K562 (cell line): Measurements from ENCODE around the gene WEE1. TPM values are rescaled to one million over a fixed set of nuclear protein-coding genes. Genes with fewer than 3 reads are reported as not detected.

ENCODE experiments used
- BCOR ChIP-seq: fragments of 450-650 bp; IDR thresholded peaks from 2 replicates; pipeline ENCODE4 v1.6.1; 2016
- DACH1 ChIP-seq: fragments of 450-650 bp; IDR thresholded peaks from 2 replicates; pipeline ENCODE4 v1.6.1; 2018; ENCODE audit not compliant: partially characterized antibody
- FOXK2 ChIP-seq, 2 experiments: fragments of 450-650 bp; IDR thresholded peaks in 1 of 2; conservative IDR thresholded peaks in 1 of 2; 2 replicates each; pipeline ENCODE4 v1.6.1; 2016; ENCODE audit warnings: low read depth in 2 of 2, mild to moderate bottlenecking in 1 of 2
- POLR2A ChIP-seq: fragments of 450-650 bp; conservative IDR thresholded peaks from 2 replicates; pipeline ENCODE4 v1.6.1; 2016
- SMARCE1 ChIP-seq: fragments of 450-650 bp; IDR thresholded peaks from 2 replicates; pipeline ENCODE4 v1.7.1; 2016; ENCODE audit warnings: mild to moderate bottlenecking
- SRSF3 ChIP-seq: fragments of 200-400 bp; formaldehyde crosslinking; IDR thresholded peaks from 2 replicates; pipeline ENCODE4 v1.6.1; 2016; ENCODE audit warnings: mild to moderate bottlenecking, low read length, moderate library complexity; ENCODE audit not compliant: insufficient read depth
- TAF15 ChIP-seq: fragments of 200-400 bp; formaldehyde crosslinking; IDR thresholded peaks from 2 replicates; pipeline ENCODE4 v1.6.1; 2017; ENCODE audit warnings: mild to moderate bottlenecking, low read depth, low read length, moderate library complexity
- ZFPM2 ChIP-seq: fragments of 250-450 bp; sonication (Bioruptor Pico); IDR thresholded peaks from 2 replicates; pipeline ENCODE4 v1.5.1; 2022; ENCODE audit warnings: mild to moderate bottlenecking
- polyA plus RNA-seq, 8 experiments: library from polyadenylated mRNA; depleted of rRNA in 4 of 8; stranded (reverse) in 5 of 8; unstranded in 3 of 8; fragments of >200 nt; fragmentation: Nextera tagmentation in 2 of 8; fragmentation: Illumina TruSeq in 1 of 8; extraction: Ambion mirVana in 2 of 8; extraction: Trizol in 1 of 8; gene quantifications; 2 replicates each; pipeline versions ENCODE4 v1.2.1 to v1.2.3, GENCODE V29; 2011 to 2014; ENCODE audit warnings: inconsistent platforms in 1 of 8, missing spikeins in 1 of 8
- total RNA-seq, 7 experiments: library from RNA; depleted of rRNA in 6 of 7; stranded (reverse); fragments of >200 nt in 6 of 7; fragmentation: Illumina TruSeq in 2 of 7; extraction: Trizol in 2 of 7; gene quantifications; 2 replicates each; pipeline versions ENCODE4 v1.2.1 to v1.2.3, GENCODE V29; 2011 to 2021; ENCODE audit warnings: low replicate concordance in 1 of 7
- TF ChIP-seq, protein P1 (sequence below): fragments of 450-650 bp; IDR thresholded peaks from 2 replicates; pipeline ENCODE4 v1.6.1; 2017; ENCODE audit warnings: antibody characterized with exemption, mild to moderate bottlenecking
- TF ChIP-seq, protein P2 (sequence below): fragments of 450-650 bp; IDR thresholded peaks from 2 replicates; pipeline ENCODE4 v1.6.1; 2016; ENCODE audit warnings: mild to moderate bottlenecking, moderate library complexity
- TF ChIP-seq, protein P3 (sequence below): fragments of 200-800 bp; sonication (Bioruptor generic); IDR thresholded peaks from 2 replicates; pipeline ENCODE4 v1.6.1; 2017; ENCODE audit warnings: missing genetic modification characterization, missing compliant biosample characterization

The WEE1 gene
- total and polyA plus RNA-seq, 9 of the 15 experiments (the other 6 are each of a cell fraction or from before 2014, with no cell fraction given), result 21.9 to 99.0 (median 67.4) TPM

DNA sequence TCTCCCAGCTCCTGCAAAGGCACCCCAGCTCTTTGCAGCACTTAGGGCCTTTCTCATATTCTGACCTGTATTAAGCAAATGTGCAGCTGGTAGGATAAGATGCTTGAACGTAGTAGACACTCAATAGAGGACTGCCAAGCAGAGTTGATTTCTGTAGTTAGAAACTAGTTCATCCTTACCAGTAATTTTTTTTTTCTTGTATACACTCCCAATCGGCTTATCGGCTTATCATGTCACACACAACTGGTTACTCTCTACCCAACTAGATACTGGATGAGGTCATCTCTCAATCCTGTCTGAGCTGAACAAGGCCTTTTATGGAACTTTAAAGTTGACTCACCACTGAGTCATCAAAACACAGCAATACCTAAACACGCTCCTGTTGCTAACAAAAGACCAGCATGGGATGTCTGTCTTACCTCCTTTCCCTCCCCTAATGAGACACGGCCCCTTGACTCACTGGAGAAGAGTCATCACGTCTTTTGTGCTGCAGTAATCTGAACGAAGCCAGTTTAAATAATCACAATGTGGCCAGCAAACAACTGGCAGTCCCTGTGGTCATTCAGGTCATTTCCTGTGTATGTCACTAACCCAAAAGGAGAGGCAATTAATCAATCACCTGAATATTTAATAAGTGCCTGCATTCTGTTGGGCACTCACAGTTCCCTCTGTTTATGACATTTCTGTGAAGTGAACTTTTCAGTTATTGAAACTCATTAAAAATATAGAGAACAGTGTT lies 7.5 kb upstream of the WEE1 start (continued):
- TF ChIP-seq, protein P1, sequence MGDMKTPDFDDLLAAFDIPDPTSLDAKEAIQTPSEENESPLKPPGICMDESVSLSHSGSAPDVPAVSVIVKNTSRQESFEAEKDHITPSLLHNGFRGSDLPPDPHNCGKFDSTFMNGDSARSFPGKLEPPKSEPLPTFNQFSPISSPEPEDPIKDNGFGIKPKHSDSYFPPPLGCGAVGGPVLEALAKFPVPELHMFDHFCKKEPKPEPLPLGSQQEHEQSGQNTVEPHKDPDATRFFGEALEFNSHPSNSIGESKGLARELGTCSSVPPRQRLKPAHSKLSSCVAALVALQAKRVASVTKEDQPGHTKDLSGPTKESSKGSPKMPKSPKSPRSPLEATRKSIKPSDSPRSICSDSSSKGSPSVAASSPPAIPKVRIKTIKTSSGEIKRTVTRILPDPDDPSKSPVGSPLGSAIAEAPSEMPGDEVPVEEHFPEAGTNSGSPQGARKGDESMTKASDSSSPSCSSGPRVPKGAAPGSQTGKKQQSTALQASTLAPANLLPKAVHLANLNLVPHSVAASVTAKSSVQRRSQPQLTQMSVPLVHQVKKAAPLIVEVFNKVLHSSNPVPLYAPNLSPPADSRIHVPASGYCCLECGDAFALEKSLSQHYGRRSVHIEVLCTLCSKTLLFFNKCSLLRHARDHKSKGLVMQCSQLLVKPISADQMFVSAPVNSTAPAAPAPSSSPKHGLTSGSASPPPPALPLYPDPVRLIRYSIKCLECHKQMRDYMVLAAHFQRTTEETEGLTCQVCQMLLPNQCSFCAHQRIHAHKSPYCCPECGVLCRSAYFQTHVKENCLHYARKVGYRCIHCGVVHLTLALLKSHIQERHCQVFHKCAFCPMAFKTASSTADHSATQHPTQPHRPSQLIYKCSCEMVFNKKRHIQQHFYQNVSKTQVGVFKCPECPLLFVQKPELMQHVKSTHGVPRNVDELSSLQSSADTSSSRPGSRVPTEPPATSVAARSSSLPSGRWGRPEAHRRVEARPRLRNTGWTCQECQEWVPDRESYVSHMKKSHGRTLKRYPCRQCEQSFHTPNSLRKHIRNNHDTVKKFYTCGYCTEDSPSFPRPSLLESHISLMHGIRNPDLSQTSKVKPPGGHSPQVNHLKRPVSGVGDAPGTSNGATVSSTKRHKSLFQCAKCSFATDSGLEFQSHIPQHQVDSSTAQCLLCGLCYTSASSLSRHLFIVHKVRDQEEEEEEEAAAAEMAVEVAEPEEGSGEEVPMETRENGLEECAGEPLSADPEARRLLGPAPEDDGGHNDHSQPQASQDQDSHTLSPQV, result peak; percentile 56
- TF ChIP-seq BCOR, result no peak
- TF ChIP-seq, protein P2, sequence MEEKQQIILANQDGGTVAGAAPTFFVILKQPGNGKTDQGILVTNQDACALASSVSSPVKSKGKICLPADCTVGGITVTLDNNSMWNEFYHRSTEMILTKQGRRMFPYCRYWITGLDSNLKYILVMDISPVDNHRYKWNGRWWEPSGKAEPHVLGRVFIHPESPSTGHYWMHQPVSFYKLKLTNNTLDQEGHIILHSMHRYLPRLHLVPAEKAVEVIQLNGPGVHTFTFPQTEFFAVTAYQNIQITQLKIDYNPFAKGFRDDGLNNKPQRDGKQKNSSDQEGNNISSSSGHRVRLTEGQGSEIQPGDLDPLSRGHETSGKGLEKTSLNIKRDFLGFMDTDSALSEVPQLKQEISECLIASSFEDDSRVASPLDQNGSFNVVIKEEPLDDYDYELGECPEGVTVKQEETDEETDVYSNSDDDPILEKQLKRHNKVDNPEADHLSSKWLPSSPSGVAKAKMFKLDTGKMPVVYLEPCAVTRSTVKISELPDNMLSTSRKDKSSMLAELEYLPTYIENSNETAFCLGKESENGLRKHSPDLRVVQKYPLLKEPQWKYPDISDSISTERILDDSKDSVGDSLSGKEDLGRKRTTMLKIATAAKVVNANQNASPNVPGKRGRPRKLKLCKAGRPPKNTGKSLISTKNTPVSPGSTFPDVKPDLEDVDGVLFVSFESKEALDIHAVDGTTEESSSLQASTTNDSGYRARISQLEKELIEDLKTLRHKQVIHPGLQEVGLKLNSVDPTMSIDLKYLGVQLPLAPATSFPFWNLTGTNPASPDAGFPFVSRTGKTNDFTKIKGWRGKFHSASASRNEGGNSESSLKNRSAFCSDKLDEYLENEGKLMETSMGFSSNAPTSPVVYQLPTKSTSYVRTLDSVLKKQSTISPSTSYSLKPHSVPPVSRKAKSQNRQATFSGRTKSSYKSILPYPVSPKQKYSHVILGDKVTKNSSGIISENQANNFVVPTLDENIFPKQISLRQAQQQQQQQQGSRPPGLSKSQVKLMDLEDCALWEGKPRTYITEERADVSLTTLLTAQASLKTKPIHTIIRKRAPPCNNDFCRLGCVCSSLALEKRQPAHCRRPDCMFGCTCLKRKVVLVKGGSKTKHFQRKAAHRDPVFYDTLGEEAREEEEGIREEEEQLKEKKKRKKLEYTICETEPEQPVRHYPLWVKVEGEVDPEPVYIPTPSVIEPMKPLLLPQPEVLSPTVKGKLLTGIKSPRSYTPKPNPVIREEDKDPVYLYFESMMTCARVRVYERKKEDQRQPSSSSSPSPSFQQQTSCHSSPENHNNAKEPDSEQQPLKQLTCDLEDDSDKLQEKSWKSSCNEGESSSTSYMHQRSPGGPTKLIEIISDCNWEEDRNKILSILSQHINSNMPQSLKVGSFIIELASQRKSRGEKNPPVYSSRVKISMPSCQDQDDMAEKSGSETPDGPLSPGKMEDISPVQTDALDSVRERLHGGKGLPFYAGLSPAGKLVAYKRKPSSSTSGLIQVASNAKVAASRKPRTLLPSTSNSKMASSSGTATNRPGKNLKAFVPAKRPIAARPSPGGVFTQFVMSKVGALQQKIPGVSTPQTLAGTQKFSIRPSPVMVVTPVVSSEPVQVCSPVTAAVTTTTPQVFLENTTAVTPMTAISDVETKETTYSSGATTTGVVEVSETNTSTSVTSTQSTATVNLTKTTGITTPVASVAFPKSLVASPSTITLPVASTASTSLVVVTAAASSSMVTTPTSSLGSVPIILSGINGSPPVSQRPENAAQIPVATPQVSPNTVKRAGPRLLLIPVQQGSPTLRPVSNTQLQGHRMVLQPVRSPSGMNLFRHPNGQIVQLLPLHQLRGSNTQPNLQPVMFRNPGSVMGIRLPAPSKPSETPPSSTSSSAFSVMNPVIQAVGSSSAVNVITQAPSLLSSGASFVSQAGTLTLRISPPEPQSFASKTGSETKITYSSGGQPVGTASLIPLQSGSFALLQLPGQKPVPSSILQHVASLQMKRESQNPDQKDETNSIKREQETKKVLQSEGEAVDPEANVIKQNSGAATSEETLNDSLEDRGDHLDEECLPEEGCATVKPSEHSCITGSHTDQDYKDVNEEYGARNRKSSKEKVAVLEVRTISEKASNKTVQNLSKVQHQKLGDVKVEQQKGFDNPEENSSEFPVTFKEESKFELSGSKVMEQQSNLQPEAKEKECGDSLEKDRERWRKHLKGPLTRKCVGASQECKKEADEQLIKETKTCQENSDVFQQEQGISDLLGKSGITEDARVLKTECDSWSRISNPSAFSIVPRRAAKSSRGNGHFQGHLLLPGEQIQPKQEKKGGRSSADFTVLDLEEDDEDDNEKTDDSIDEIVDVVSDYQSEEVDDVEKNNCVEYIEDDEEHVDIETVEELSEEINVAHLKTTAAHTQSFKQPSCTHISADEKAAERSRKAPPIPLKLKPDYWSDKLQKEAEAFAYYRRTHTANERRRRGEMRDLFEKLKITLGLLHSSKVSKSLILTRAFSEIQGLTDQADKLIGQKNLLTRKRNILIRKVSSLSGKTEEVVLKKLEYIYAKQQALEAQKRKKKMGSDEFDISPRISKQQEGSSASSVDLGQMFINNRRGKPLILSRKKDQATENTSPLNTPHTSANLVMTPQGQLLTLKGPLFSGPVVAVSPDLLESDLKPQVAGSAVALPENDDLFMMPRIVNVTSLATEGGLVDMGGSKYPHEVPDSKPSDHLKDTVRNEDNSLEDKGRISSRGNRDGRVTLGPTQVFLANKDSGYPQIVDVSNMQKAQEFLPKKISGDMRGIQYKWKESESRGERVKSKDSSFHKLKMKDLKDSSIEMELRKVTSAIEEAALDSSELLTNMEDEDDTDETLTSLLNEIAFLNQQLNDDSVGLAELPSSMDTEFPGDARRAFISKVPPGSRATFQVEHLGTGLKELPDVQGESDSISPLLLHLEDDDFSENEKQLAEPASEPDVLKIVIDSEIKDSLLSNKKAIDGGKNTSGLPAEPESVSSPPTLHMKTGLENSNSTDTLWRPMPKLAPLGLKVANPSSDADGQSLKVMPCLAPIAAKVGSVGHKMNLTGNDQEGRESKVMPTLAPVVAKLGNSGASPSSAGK, result peak; percentile 62; the same call in 1 of the 2 replicates
- TF ChIP-seq SMARCE1, result peak; percentile 99
- no peak for TF ChIP-seq ZFPM2
- TF ChIP-seq DACH1, result peak; percentile 70
- TF ChIP-seq, protein P3, sequence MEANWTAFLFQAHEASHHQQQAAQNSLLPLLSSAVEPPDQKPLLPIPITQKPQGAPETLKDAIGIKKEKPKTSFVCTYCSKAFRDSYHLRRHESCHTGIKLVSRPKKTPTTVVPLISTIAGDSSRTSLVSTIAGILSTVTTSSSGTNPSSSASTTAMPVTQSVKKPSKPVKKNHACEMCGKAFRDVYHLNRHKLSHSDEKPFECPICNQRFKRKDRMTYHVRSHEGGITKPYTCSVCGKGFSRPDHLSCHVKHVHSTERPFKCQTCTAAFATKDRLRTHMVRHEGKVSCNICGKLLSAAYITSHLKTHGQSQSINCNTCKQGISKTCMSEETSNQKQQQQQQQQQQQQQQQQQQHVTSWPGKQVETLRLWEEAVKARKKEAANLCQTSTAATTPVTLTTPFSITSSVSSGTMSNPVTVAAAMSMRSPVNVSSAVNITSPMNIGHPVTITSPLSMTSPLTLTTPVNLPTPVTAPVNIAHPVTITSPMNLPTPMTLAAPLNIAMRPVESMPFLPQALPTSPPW (CRISPR knock-in tag), result peak; percentile 65
- TF ChIP-seq POLR2A, result peak; percentile 67
- no peak for TF ChIP-seq TAF15
- no peak for TF ChIP-seq SRSF3
- TF ChIP-seq FOXK2 (conservative IDR thresholded peaks at IDR 0.05 in 1 of 2, IDR thresholded peaks at IDR 0.05 in 1 of 2; ENCODE audit: low read depth in 2 of 2), result peak; percentile 97 to 99
